Natural killer cell (primary cell): ENCODE measurements around the gene BSND. TPM values are rescaled to one million over a fixed set of nuclear protein-coding genes. Genes with fewer than 3 reads are reported as not detected.
"Not testable (repeated sequence)": the region's sequence is repeated elsewhere in the genome, so short reads cannot be mapped to it uniquely, and the experiment has no call there.

ENCODE experiments used
- ATAC-seq, 3 donors: fragments of 150-1000 bp in 2 of 3; fragments of 200-7000 bp in 1 of 3; cut with Tn5 transposase; 1 replicate in 1 of 3; 2 replicates in 2 of 3; pipeline ENCODE4 v1.10.0; 2021; ENCODE audit warnings: mild to moderate bottlenecking in 2 of 3, moderate library complexity in 2 of 3
- DNase-seq, 2 donors: peaks; one replicate each; pipeline versions ENCODE4 v3.0.0 to v3.0.0-alpha.2; 2013 to 2021; ENCODE audit warnings: mixed read lengths in 1 of 2
- H3K27ac ChIP-seq: one replicate; pipeline ENCODE4 v1.5.1; 2013; ENCODE audit warnings: mild to moderate bottlenecking, low read length
- H3K27me3 ChIP-seq: one replicate; pipeline ENCODE4 v1.6.1; 2013; ENCODE audit warnings: low read length; ENCODE audit not compliant: control insufficient read depth, insufficient read depth
- H3K36me3 ChIP-seq: one replicate; pipeline ENCODE4 v1.6.1; 2013; ENCODE audit warnings: low read length; ENCODE audit not compliant: control insufficient read depth, insufficient read depth
- H3K4me1 ChIP-seq: one replicate; pipeline ENCODE4 v1.6.1; 2013; ENCODE audit warnings: low read length; ENCODE audit not compliant: control insufficient read depth, insufficient read depth
- H3K4me3 ChIP-seq: one replicate; pipeline ENCODE4 v1.5.1; 2013; ENCODE audit warnings: low read length
- H3K9me3 ChIP-seq: one replicate; pipeline ENCODE4 v1.6.1; 2013; ENCODE audit warnings: low read length; ENCODE audit not compliant: control insufficient read depth, insufficient read depth
- H3K27ac Mint-ChIP-seq, 2 donors: one replicate each; pipeline ENCODE4 v1.8.0; 2022; ENCODE audit warnings: mild to moderate bottlenecking in 2 of 2, mixed read lengths in 2 of 2, moderate library complexity in 1 of 2
- H3K27me3 Mint-ChIP-seq, 2 donors: one replicate each; pipeline ENCODE4 v1.8.0; 2022; ENCODE audit warnings: low read depth in 2 of 2, mixed read lengths in 2 of 2
- H3K36me3 Mint-ChIP-seq: one replicate; pipeline ENCODE4 v1.8.0; 2022; ENCODE audit warnings: mixed read lengths
- H3K4me1 Mint-ChIP-seq, 2 donors: one replicate each; pipeline ENCODE4 v1.8.0; 2022; ENCODE audit warnings: mixed read lengths in 2 of 2
- H3K4me3 Mint-ChIP-seq: one replicate; pipeline ENCODE4 v1.8.0; 2022; ENCODE audit warnings: mild to moderate bottlenecking, moderate library complexity, mixed read lengths
- H3K9me3 Mint-ChIP-seq, 2 donors: one replicate each; pipeline ENCODE4 v1.8.0; 2022; ENCODE audit warnings: mixed read lengths in 2 of 2
- WGBS: methylation state at CpG from one replicate; pipeline ENCODE4 v1.1.7; 2013; ENCODE audit warnings: missing lambda C conversion rate; ENCODE audit not compliant: insufficient coverage; 5-methylcytosine and 5-hydroxymethylcytosine counted together
- intact Hi-C: fragments of 100-400 bp; cut with micrococcal nuclease; formaldehyde crosslinking; loops from one replicate; pipeline ENCODE4 v1.14.2; 2022
- total RNA-seq, 4 donors: library from RNA; stranded (reverse); fragments of 120-200 nt in 1 of 4; gene quantifications; one replicate each; pipeline versions ENCODE4 v1.2.3 to v1.2.4, GENCODE V29; 2013 to 2022
- TF ChIP-seq, protein P1 (sequence below): fragments of 200-600 bp; IDR thresholded peaks from one replicate; pipeline ENCODE4 v1.8.0; 2022; ENCODE audit warnings: antibody characterized with exemption

The BSND gene
- total RNA-seq, 3 donors from 2014 or later (not counting 1 experiment from before 2014, with no cell fraction given), result not detected

DNA sequence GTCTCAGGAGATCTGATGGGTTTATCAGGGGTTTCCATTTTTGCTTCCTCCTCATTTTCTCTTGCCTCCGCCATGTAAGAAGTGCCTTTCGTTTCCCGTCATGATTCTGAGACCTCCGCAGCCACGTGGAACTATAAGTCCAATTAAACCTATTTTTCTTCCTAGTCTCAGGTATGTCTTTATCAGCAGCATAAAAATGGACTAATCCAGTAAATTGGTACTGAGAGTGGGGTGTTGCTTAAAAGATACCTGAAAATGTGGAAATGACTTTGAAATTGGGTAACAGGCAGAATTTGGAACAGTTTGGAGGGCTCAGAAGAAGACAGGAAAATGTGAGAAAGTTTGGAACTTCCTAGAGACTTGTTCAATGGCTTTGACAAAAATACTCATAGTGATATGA lies 32.4 kb downstream of the BSND start:
- H3K9me3 ChIP-seq, H3K27ac ChIP-seq, H3K4me1 Mint-ChIP-seq, ATAC-seq, H3K4me3 Mint-ChIP-seq, H3K36me3 Mint-ChIP-seq, H3K27me3 ChIP-seq, H3K4me1 ChIP-seq, H3K9me3 Mint-ChIP-seq, H3K27ac Mint-ChIP-seq, H3K4me3 ChIP-seq, intact Hi-C loops, DNase-seq, H3K36me3 ChIP-seq: not testable (repeated sequence)
- 100% methylated on average over 5 of the region's 5 CpGs for WGBS
- peaks cover 27 to 33% of the 10 kb centered on the region in 2 donors for H3K27me3 Mint-ChIP-seq

DNA sequence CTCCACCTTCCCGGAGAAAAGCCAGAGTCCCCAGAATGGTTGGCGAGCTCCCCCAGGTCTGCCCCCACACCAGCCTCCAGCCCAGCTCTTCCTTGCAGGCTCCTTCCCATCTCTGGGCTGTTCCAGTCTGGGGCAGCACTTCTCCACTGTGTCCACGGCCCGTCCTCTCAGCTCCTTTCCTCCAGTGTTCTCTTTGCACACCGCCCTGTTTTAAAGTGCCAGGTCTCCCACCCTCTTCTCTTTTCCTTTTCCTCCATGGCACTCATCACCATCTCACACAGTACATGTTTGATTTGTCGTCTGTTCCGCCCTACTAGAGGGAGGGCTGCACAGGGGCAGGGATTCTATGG lies 34.5 kb downstream of the BSND start:
- Histone ChIP-seq H3K27ac (no peak overlapping the region), H3K36me3 (no peaks in the 10 kb centered on the region), H3K4me1 (no peaks in the 10 kb centered on the region), H3K4me3 (no peak overlapping the region), H3K9me3 (no peaks in the 10 kb centered on the region), H3K27me3 (peaks cover 3% of the 10 kb centered on the region)
- no peak for ATAC-seq
- no peaks in the 10 kb centered on the region for H3K9me3 Mint-ChIP-seq
- no peaks in the 10 kb centered on the region for H3K4me1 Mint-ChIP-seq
- H3K27me3 Mint-ChIP-seq, result peaks cover 42 to 48% of the 10 kb centered on the region in 2 donors
- no peaks in the 10 kb centered on the region for H3K36me3 Mint-ChIP-seq
- DNase-seq, result no peak
- TF ChIP-seq, protein P1, sequence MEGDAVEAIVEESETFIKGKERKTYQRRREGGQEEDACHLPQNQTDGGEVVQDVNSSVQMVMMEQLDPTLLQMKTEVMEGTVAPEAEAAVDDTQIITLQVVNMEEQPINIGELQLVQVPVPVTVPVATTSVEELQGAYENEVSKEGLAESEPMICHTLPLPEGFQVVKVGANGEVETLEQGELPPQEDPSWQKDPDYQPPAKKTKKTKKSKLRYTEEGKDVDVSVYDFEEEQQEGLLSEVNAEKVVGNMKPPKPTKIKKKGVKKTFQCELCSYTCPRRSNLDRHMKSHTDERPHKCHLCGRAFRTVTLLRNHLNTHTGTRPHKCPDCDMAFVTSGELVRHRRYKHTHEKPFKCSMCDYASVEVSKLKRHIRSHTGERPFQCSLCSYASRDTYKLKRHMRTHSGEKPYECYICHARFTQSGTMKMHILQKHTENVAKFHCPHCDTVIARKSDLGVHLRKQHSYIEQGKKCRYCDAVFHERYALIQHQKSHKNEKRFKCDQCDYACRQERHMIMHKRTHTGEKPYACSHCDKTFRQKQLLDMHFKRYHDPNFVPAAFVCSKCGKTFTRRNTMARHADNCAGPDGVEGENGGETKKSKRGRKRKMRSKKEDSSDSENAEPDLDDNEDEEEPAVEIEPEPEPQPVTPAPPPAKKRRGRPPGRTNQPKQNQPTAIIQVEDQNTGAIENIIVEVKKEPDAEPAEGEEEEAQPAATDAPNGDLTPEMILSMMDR, result no peak
- H3K27ac Mint-ChIP-seq, result no peak overlapping the region
- 90% methylated on average over 7 of the region's 7 CpGs for WGBS
- no peak overlapping the region for H3K4me3 Mint-ChIP-seq
- intact Hi-C loops, result no loop called here

DNA sequence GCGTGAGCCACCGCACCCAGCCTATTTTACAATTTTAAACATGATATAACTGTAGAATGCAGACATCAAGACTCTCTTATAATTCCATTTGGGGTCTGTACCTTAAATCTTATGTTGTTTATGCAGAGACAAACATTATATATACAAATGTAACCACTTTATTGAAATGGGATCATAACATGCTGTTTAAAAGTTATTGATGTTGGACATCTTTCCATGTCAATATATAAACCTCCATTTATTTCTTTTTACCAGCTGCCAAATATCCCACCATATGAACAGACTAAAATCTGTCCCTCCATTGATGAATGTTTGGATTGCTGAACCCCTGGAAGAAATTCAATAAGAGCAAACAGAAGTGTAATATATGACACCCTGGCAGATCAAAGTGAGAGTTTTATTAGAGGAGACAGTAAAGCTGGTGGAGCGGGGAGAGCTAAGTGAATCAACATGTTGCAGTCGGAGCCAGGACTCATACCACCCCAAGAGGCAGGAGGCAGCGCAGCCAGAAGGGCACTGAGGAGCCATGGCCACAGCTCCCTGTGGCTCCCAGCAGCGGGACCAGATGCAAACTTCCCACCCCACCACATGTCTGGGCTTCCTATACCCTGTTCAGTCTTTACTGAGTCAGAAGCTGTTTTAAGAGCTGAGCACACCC lies 35.9 kb downstream of the BSND start:
- no peaks in the 10 kb centered on the region for H3K4me1 ChIP-seq
- H3K4me3 ChIP-seq, result no peak overlapping the region
- TF ChIP-seq, protein P1, result no peak
- no peak overlapping the region for H3K27ac ChIP-seq
- H3K36me3 ChIP-seq, result no peaks in the 10 kb centered on the region
- Mint-ChIP-seq H3K4me3 (no peak overlapping the region), H3K27me3 (peaks cover 53 to 60% of the 10 kb centered on the region in 2 donors), H3K9me3 (no peaks in the 10 kb centered on the region), H3K4me1 (no peaks in the 10 kb centered on the region), H3K36me3 (no peaks in the 10 kb centered on the region), H3K27ac (no peak overlapping the region)
- H3K9me3 ChIP-seq, result no peaks in the 10 kb centered on the region
- DNase-seq (no peak), ATAC-seq (no peak)
- intact Hi-C loops, result no loop called here
- peaks cover 5% of the 10 kb centered on the region for H3K27me3 ChIP-seq
- WGBS, result 88% methylated on average over 6 of the region's 6 CpGs

DNA sequence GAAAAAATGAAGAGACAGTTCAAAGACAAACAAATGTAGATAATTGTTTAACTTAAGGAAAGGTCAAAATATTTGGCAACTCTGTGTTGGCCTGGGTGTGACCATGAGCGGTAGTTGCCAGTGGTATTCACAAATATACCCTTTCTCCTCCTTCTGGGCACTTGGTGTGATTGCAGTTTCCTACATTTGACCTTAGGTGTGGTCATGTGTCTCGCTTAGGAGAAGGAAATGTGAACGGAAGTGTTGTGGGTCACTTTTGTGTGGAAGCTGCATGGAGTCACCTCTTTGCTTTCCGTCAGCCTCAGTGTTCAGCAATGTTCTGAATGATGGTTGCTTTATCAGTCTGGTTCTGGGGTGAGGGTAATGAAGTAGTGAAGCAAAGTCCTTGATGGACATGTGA lies 37.2 kb downstream of the BSND start:
- Mint-ChIP-seq H3K36me3 (no peaks in the 10 kb centered on the region), H3K27ac (no peak overlapping the region), H3K4me3 (no peak overlapping the region), H3K4me1 (peaks cover 0 to 7% of the 10 kb centered on the region in 2 donors), H3K27me3 (peaks cover 57 to 70% of the 10 kb centered on the region in 2 donors), H3K9me3 (no peaks in the 10 kb centered on the region)
- intact Hi-C loops, result no loop called here
- H3K27me3 ChIP-seq, result peaks cover 5% of the 10 kb centered on the region
- no peak overlapping the region for H3K4me3 ChIP-seq
- ATAC-seq, result no peak
- no peak overlapping the region for H3K27ac ChIP-seq
- H3K36me3 ChIP-seq, result no peaks in the 10 kb centered on the region
- 47% methylated on average over 4 of the region's 4 CpGs for WGBS
- no peak for DNase-seq
- TF ChIP-seq, protein P1, result no peak
- no peaks in the 10 kb centered on the region for H3K4me1 ChIP-seq
- no peaks in the 10 kb centered on the region for H3K9me3 ChIP-seq
